ENCODE data around the gene PRDM8.

Gene PRDM8

GRCh38 chr4:80202190-80202711 lies 4.9 kb downstream of the PRDM8 start:
- DNase-seq = peak; percentile 58

DNA sequence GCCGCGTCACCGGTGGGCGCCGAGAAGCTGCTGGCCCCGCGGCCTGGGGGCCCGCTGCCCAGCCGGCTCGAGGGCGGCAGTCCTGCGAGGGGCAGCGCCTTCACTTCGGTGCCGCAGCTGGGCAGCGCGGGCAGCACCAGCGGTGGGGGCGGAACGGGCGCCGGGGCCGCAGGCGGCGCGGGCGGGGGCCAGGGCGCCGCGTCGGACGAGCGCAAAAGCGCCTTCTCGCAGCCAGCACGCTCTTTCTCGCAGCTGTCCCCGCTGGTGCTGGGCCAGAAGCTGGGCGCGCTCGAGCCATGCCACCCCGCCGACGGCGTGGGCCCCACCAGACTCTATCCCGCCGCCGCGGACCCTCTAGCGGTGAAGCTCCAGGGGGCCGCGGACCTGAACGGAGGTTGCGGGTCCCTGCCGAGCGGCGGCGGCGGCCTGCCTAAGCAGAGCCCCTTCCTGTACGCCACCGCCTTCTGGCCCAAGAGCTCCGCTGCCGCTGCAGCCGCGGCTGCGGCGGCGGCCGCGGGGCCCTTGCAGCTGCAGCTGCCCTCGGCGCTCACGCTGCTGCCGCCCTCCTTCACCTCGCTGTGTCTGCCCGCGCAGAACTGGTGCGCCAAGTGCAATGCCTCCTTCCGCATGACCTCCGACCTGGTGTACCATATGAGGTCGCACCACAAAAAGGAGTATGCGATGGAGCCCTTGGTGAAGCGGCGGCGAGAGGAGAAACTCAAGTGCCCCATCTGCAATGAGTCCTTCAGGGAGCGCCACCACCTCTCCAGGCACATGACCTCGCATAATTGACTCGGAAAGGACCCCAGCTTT lies 5.6 kb downstream of the PRDM8 start:
- DNase-seq = peak; percentile 66

GRCh38 chr4:80204433-80205011 lies 7.2 kb downstream of the PRDM8 start:
- DNase-seq = no peak

DNA sequence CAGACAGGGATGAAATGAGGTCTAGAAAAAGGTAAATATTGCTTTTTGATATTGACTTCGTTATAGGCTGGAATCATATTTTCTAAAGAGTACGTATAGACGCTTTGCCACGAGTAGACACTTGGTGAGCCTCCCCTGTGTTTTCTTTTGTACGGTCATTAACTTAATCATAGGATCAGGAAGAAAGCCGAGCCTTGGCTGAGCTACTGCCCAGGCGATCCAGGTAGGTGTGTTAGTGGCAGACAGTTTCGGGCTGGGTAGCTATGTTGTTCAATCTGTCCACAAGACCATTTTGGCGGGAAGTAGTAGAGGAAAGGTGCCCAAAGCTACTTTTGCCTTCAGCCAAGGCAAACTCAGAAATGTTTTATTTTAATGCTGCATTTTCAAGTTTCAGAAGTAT lies 8.8 kb downstream of the PRDM8 start:
- DNase-seq = no peak

- DNase-seq = no peak
These were observed 9.3 kb downstream of the PRDM8 start for GRCh38 chr4:80206521-80207171.

GRCh38 chr4:80207172-80207583 lies 9.9 kb downstream of the PRDM8 start:
- no peak for DNase-seq

DNA sequence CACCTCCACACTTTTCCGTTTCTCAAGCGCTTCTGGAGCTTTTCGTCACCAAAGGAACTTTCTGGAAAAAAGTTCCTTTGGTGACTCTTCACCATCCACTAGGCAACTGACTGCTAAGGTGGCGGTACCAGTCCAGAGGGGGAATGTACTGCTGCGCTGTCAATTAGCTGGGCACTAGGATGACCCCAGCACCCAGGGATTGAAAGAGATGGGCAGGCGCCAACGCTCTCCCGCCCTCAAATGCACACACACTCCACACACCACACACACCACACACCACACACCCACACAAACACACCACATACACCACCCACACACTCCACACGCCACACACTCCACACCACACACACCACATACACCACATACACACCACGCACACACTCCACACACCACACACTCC lies 10.4 kb downstream of the PRDM8 start:
- DNase-seq = no peak

- no peak for DNase-seq
These were observed 11.5 kb downstream of the PRDM8 start for GRCh38 chr4:80208610-80209339.

- DNase-seq = no peak
These were observed 12.0 kb downstream of the PRDM8 start for GRCh38 chr4:80209340-80209701.

DNA sequence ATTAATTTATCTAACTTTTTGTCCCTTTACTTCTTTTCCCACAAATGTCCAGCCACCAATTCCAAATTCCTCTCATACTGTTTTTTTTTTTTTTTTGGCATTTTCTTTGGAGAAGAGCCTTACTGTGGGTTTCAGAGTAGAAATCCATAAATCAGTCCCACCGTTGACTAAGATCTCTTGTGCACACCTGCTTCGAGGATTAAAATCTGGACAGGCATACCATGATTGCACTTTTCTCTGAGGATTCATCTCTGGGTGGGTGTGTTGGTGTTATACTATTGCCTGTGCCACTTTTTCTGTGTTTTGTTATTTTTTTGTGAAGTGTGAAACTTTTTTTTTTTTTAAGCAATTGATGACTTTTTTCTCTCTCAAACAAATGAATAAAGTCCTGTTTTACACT lies 13.2 kb downstream of the PRDM8 start:
- DNase-seq = no peak

DNA sequence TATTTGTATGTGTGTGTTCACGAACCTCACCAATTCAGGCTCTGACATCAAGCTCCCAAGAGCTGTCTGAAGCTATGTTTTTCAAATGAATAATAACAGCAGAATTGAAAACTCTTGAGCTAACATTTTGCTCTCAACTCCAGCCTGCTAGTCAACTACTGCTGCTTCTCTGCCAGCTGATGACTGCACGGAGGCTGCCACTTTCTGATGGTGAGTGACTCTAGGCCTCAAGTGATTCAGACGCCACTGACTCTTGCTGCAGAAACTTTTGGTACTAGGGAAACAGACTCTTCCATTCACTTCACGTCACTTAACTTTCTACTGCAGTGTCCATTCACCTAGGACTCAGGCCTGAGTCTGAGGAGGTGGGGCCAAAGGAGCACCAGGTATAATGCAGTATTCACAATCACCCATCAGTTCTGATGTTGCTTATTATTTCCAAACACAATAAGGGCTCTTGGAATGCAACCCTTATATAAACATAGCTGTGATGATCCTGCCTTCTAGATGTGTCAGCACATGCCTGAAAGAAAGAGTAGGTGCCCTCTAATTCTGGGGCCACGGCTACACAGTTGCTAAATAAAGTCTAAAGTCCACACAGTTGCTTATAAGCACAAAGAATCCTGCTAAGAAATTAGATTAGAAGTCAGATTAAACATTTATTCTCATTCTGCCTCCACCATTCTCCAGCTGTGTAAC lies 16.0 kb downstream of the PRDM8 start:
- DNase-seq = no peak

GRCh38 chr4:80215449-80216052 lies 18.2 kb downstream of the PRDM8 start:
- peak; percentile 52 for DNase-seq

DNA sequence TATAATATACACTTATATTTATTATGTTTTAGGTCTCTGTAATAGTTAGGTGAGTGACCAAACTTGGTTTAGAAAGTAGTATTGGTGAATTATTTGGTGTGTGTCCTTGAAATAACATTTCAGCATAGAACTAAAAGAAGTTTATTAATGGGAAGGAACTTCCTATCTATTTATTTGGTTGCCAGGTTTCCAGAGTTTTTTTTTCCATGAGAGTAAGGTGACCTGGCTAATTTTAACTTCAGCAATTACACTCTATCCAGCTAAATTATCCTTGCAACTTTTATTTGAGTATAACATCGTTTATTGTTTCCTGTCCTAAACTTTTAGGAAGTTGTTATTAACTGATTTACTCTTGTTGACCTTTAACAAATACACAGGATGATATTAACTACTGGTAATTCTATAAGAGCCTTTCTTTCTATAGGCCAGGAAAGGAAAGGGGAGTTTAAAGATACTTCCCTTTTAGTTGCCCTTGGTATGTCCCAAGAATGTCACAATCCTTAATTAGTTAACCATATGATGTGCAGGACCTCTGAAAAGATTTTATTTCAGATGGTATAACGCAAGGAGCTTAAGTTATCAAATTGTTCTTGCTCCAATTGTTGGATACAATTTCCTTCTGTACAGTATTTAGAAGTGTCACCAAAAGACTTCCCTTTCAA lies 18.9 kb downstream of the PRDM8 start:
- no peak for DNase-seq

GRCh38 chr4:80219301-80220025 lies 22.2 kb downstream of the PRDM8 start:
- DNase-seq = no peak

GRCh38 chr4:80220711-80221110 lies 23.4 kb downstream of the PRDM8 start:
- no peak for DNase-seq

GRCh38 chr4:80221161-80221560 lies 23.9 kb downstream of the PRDM8 start:
- peak; percentile 37 for DNase-seq

DNA sequence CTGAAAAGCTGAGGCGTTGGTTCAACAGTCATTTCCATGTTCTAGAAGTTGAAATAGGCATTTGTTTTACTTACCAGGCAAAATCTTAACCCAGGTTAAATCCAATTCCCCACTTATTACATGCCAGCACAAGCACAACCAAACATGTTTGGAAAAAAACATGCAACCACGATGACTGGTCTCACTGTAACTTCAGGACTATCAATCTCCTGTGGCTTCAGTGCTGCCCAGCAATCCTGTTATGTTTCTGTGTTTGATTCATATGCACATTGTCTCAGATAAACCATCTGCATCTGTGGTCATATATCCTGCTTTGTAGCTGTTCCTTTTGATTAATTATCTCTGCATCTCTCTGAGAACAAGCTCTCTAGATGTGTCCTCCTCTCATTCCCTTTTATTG lies 28.3 kb downstream of the PRDM8 start:
- DNase-seq = no peak

DNA sequence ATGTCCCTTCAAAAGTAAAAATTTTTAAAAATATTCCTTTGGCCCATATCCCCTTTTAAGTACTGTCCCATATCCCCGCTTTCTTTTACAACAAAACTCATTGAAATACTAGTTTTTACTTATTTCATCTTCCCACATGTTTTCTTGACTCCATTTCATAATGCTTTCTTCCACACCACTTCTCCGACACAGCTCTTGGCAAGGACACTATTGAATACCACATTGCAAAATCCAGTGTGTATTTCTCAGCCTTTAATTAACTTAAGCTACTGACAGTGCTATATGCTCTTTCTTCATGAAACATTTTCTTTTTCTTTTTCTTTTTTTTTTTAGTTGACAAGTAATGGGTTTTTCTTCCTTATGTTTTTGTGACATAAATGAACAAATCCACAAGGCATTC lies 28.8 kb downstream of the PRDM8 start:
- DNase-seq = no peak

DNA sequence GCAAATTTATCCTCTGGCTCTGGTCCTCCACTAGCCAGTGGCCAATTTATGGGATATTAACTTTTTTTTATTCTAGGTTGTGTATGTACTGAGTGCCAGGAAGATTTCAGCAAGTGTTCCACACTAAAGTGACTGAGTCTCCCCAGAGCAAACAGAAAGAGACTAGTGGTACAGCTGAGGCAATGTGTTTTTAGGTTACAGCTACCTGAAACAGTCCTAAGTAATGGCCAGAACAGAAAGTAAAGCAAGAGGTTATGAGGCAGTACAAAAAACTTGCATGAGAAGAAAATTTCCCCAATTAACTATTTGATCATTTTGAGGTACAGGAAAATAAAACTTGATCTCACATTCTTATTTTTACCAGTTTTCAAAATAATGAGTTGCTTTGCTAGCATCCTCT lies 31.2 kb downstream of the PRDM8 start:
- no peak for DNase-seq

- DNase-seq = no peak
These were observed 31.8 kb downstream of the PRDM8 start for GRCh38 chr4:80229128-80229527.

DNA sequence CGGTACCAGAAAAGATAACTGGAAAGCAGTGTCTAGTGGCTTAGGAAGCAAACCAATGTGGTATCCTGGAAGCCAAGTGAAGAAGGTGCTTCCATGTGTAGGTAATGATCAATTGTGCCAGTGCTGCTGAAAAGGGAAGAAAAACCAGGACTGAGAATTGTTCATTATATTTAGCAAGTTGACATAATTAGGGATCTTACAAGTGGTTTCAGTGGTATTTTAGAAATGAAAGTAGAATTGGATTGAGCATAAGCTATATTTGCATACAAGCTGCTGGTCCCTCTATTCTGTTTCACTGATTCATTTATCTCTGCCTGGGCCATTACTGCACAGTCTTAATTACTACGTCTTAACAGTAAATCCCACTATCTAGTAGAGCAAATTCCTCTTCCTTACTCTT lies 32.3 kb downstream of the PRDM8 start:
- DNase-seq = no peak
